Stimulated activated CD8-positive, alpha-beta memory T cell treated with anti-CD3 and anti-CD28 coated beads, Interleukin-12 subunit alpha, Interleukin-12 subunit beta, amount 100 ng/mL, for 1 hour (primary cell): ENCODE data around the gene IKBIP.
"Not testable (repeated sequence)": the region's sequence is repeated elsewhere in the genome, so short reads cannot be mapped to it uniquely, and the experiment has no call there.

Experiments
- DNase-seq: peaks from one replicate; pipeline ENCODE4 v3.0.0-alpha.2; 2020; ENCODE audit warnings: low read depth

The IKBIP gene

GRCh38 chr12:98637068-98637467 lies 7.5 kb downstream of the IKBIP start:
- DNase-seq = no peak

- DNase-seq = no peak
Observed at GRCh38 chr12:98635657-98636323, 8.8 kb downstream of the IKBIP start.

- no peak for DNase-seq
Observed at GRCh38 chr12:98618952-98619351, 25.6 kb downstream of the IKBIP start.

- DNase-seq = no peak
Observed at GRCh38 chr12:98612696-98613334, 31.8 kb downstream of the IKBIP start.

GRCh38 chr12:98610596-98610995 lies 34.0 kb downstream of the IKBIP start:
- DNase-seq = no peak

- no peak for DNase-seq
Observed at GRCh38 chr12:98606359-98606988, 38.1 kb downstream of the IKBIP start.

- no peak for DNase-seq
Observed at GRCh38 chr12:98601924-98602323, 42.7 kb downstream of the IKBIP start.

GRCh38 chr12:98597313-98597712 lies 47.3 kb downstream of the IKBIP start:
- not testable (repeated sequence) for DNase-seq

GRCh38 chr12:98595243-98595988 lies 49.2 kb downstream of the IKBIP start:
- no peak for DNase-seq

- DNase-seq = no peak
Observed at GRCh38 chr12:98594050-98594835, 50.3 kb downstream of the IKBIP start.

GRCh38 chr12:98593351-98594049 lies 51.1 kb downstream of the IKBIP start, which contains the start of gene SLC25A3:
Gene SLC25A3, plus strand, starts transcription at chr12:98593686. Its CDS starts 293 bp downstream, at chr12:98593979.
- peak; percentile 88 for DNase-seq

GRCh38 chr12:98592825-98593322 lies 51.7 kb downstream of the IKBIP start:
- DNase-seq = no peak

GRCh38 chr12:98591209-98591608 lies 53.4 kb downstream of the IKBIP start:
- DNase-seq = no peak

GRCh38 chr12:98587084-98587483 lies 57.5 kb downstream of the IKBIP start:
- DNase-seq = no peak

- DNase-seq = no peak
Observed at GRCh38 chr12:98582093-98582492, 62.5 kb downstream of the IKBIP start.

GRCh38 chr12:98581101-98581500 lies 63.5 kb downstream of the IKBIP start:
- DNase-seq = no peak

- DNase-seq = no peak
Observed at GRCh38 chr12:98580695-98581094, 63.9 kb downstream of the IKBIP start.

- no peak for DNase-seq
Observed at GRCh38 chr12:98579835-98580234, 64.8 kb downstream of the IKBIP start.

- no peak for DNase-seq
Observed at GRCh38 chr12:98579347-98579746, 65.2 kb downstream of the IKBIP start.

GRCh38 chr12:98578821-98579220 lies 65.8 kb downstream of the IKBIP start:
- no peak for DNase-seq

- DNase-seq = no peak
Observed at GRCh38 chr12:98578392-98578791, 66.2 kb downstream of the IKBIP start.
